Skeletal muscle tissue (tissue), 4 donors: Measurements from ENCODE around the gene GYPC. TPM values are rescaled to one million over a fixed set of nuclear protein-coding genes. Genes with fewer than 3 reads are reported as not detected.
A peak's percentile ranks its signal among the peaks of the same experiment; 100 is the strongest.
"Not testable (repeated sequence)": the region's sequence is repeated elsewhere in the genome, so short reads cannot be mapped to it uniquely, and the experiment has no call there.

Source experiments
- H3K27ac ChIP-seq: one replicate; pipeline ENCODE4 v1.7.0; 2013; ENCODE audit warnings: mild to moderate bottlenecking, low read depth, low read length, inconsistent platforms
- H3K27me3 ChIP-seq, 3 donors: one replicate each; pipeline ENCODE4 v1.7.0; 2013; ENCODE audit warnings: low read length in 3 of 3; ENCODE audit not compliant: control insufficient read depth in 3 of 3, insufficient read depth in 3 of 3
- H3K36me3 ChIP-seq, 3 donors: one replicate each; pipeline ENCODE4 v1.7.0; 2013; ENCODE audit warnings: low read length in 3 of 3; ENCODE audit not compliant: control insufficient read depth in 3 of 3, insufficient read depth in 3 of 3
- H3K4me1 ChIP-seq, 3 donors: one replicate each; pipeline ENCODE4 v1.7.0; 2013; ENCODE audit warnings: low read length in 3 of 3, mild to moderate bottlenecking in 3 of 3; ENCODE audit not compliant: control insufficient read depth in 3 of 3, insufficient read depth in 3 of 3
- H3K4me3 ChIP-seq, 3 donors: one replicate each; pipeline ENCODE4 v1.7.0; 2013; ENCODE audit warnings: low read length in 3 of 3
- H3K9ac ChIP-seq, 3 donors: one replicate each; pipeline ENCODE4 v1.7.0; 2013; ENCODE audit warnings: low read length in 3 of 3, mild to moderate bottlenecking in 3 of 3, moderate library complexity in 2 of 3, low read depth in 1 of 3
- H3K9me3 ChIP-seq, 3 donors: one replicate each; pipeline ENCODE4 v1.7.0; 2013; ENCODE audit warnings: low read length in 3 of 3; ENCODE audit not compliant: control insufficient read depth in 3 of 3
- total RNA-seq: library from RNA; depleted of rRNA; stranded (reverse); fragments of >200 nt; gene quantifications from one replicate; pipeline ENCODE4 v1.2.3, GENCODE V29; 2014
- donor health status: Osteomylitis.

GYPC gene
- total RNA-seq, 1 donor from 2014 or later, result 238 TPM

GRCh38 chr2:126688594-126688993, 32.6 kb downstream of the GYPC start:
- H3K4me3 ChIP-seq, H3K27ac ChIP-seq, H3K27me3 ChIP-seq, H3K9me3 ChIP-seq, H3K9ac ChIP-seq: not testable (repeated sequence)
- Histone ChIP-seq H3K4me1 (peaks cover 12 to 21% (median 20%) of the 10 kb centered on the region in 3 donors), H3K36me3 (peaks cover 14 to 31% (median 28%) of the 10 kb centered on the region in 3 donors)

DNA sequence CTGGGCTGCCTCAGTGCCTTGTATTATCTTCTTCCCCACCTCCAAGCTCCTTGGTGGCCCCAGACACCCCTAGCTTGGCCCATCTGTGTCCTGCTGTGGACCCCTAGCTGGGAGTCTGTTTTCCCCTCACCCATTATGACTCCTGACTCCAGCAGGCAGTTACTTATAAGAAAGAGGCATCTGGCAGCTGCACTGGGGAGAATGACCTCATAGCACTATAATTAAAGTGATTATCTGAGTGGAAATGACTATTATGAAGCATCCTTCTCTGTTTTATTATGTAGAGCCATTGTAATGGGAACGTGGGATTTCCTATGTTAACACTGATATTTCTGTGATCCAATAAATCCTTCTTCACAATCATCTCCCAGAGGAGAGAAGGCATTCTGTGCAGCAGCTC, 36.3 kb downstream of the GYPC start:
- not testable (repeated sequence) for H3K27ac ChIP-seq

DNA sequence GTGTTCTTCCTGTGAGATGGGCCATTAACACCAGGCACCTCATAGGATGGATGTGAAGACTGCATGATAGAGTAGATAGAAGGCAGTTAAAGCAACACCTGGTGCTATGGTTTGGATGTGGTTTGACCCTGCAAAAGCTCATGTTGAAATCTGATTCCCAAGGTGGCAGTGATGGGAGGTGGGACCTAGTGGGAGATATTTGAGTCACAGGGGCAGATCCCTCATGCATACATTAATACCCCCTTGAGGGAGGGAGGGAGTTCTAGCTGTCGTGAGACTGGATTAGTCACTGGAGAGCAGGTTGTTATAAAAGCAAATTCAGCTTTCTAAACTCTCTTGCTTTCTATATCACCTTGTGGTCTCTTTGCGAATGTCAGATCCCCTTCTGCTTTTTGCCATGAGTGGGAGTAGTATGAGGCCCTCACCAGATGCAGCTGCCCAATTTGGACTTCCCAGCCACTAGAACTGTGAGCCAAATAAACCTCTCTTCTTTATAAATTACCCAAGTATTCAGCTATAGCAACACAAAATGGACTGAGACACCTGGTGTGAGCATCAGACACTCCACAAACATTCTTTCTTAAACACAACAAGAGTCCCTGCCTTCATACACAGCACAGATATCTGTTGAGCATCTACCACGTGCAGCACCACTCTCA, 37.1 kb downstream of the GYPC start:
- not testable (repeated sequence) for H3K9ac ChIP-seq, H3K27ac ChIP-seq, H3K4me3 ChIP-seq, H3K9me3 ChIP-seq, H3K27me3 ChIP-seq
- Histone ChIP-seq H3K36me3 (peaks cover 27 to 50% (median 43%) of the 10 kb centered on the region in 3 donors), H3K4me1 (peaks cover 26 to 36% (median 29%) of the 10 kb centered on the region in 3 donors)

More for the DNA sequence above, 36.3 kb downstream of the GYPC start:
- peaks cover 22 to 34% (median 29%) of the 10 kb centered on the region in 3 donors for H3K4me1 ChIP-seq
- not testable (repeated sequence) for H3K27me3 ChIP-seq, H3K4me3 ChIP-seq, H3K9me3 ChIP-seq, H3K9ac ChIP-seq
- peaks cover 25 to 42% (median 39%) of the 10 kb centered on the region in 3 donors for H3K36me3 ChIP-seq

DNA sequence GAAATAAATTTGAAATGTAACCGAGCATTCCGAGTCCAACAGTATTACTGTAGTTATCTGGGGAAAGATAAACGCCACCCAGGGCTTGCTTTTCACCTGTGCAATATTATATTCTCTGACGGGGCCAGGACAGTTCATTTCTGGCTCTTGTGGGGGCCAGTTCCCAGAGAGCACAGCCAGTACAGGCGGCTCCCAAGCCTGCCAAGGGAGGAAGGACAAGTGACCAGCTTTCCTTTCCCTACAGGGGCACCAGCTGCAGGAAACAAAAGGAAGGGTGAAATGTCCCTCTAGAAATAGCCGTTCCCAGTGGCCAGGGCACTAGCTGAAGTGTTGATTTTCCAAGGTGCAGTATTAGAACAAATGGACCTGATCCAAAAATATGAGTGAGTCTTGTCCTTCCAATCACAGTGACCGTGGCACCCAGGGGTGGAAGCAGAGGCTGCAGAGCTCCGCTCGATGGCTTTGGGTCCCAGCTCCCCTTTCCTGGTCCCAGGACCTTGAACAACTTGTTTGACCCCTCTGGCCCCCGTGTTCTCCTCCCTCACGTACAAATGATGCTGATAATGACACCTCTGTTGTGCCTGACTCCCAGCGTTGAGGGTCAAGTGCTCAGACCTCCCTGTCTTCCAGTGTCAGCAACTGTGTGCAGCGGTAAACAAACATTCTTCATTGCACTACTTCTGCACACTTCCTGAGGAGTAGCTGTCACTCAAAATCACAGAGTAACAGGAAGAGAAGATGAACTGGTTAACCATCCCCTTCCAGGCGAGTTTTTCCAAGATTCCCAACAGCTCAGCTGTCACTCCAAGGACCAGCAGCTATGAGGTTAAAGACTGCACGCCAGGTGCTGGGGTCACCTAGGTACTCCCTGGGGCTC, 40.9 kb downstream of the GYPC start:
- Histone ChIP-seq H3K27ac (peak overlapping the region; percentile 46), H3K4me3 (no peak overlapping the region), H3K9ac (peak overlapping the region in 2 of 3 donors; percentile 41 to 46), H3K27me3 (no peaks in the 10 kb centered on the region), H3K36me3 (peaks cover 20 to 43% (median 25%) of the 10 kb centered on the region in 3 donors), H3K9me3 (no peaks in the 10 kb centered on the region), H3K4me1 (peaks cover 42 to 50% (median 48%) of the 10 kb centered on the region in 3 donors)

DNA sequence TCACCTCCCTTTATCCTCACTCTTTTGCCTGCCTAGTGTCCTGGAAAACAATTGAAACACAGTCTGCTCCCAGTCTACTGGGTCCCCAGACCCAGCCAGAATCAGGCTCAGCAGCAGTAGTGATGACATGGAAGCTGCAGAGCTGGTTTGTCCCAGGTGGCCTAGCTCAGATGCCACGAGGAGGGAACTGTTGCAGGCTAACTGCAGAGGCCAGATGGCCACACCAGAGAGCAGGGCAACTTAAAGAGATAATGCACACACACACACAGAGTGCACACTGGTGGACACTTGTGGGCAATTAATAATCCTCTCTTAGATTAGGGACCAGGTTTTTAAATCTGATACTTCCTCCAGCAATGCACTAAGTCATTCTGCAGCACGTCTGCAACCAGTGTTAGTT, 42.4 kb downstream of the GYPC start:
- Histone ChIP-seq H3K9ac (peak overlapping the region in 1 of 3 donors; percentile 26), H3K36me3 (peaks cover 19 to 41% (median 24%) of the 10 kb centered on the region in 3 donors), H3K9me3 (no peaks in the 10 kb centered on the region), H3K4me3 (no peak overlapping the region), H3K27me3 (no peaks in the 10 kb centered on the region), H3K4me1 (peaks cover 39 to 48% (median 42%) of the 10 kb centered on the region in 3 donors), H3K27ac (no peak overlapping the region)

GRCh38 chr2:126699018-126699417, 43.1 kb downstream of the GYPC start:
- peaks cover 13 to 34% (median 19%) of the 10 kb centered on the region in 3 donors for H3K36me3 ChIP-seq
- H3K9me3 ChIP-seq, result no peaks in the 10 kb centered on the region
- no peak overlapping the region for H3K9ac ChIP-seq
- H3K27me3 ChIP-seq, result no peaks in the 10 kb centered on the region
- no peak overlapping the region for H3K27ac ChIP-seq
- H3K4me3 ChIP-seq, result no peak overlapping the region
- peaks cover 42 to 49% (median 42%) of the 10 kb centered on the region in 3 donors for H3K4me1 ChIP-seq

- Histone ChIP-seq H3K27ac (no peak overlapping the region), H3K4me3 (no peak overlapping the region), H3K36me3 (peaks cover 11 to 29% (median 14%) of the 10 kb centered on the region in 3 donors), H3K9me3 (no peaks in the 10 kb centered on the region), H3K9ac (no peak overlapping the region), H3K27me3 (no peaks in the 10 kb centered on the region), H3K4me1 (peaks cover 42 to 52% (median 43%) of the 10 kb centered on the region in 3 donors)
These were observed 44.0 kb downstream of the GYPC start for GRCh38 chr2:126699716-126700581.

DNA sequence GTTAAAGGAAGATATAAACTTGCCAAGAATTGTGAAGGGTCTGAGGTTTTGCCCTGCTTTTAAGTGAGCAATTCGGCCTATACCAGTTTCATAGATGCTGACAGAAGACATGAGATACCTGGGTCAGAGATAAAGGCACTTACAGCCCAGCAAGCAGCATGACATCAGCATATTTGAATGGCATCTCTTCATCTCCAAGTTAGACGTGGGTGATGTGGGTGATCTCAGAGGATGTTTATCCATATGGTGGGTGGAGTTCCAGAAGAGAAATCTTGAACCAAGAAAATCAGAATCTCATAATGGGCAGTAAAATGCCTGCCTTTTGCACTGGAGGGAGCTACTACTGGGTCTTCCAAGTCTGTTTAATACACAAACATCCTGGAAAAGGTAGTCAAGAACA, 44.7 kb downstream of the GYPC start:
- Histone ChIP-seq H3K27ac (no peak overlapping the region), H3K9ac (no peak overlapping the region), H3K4me1 (peaks cover 41 to 52% (median 43%) of the 10 kb centered on the region in 3 donors), H3K9me3 (no peaks in the 10 kb centered on the region), H3K36me3 (peaks cover 9 to 22% (median 10%) of the 10 kb centered on the region in 3 donors), H3K4me3 (no peak overlapping the region), H3K27me3 (no peaks in the 10 kb centered on the region)

GRCh38 chr2:126703311-126703710, 47.4 kb downstream of the GYPC start:
- no peak overlapping the region for H3K27ac ChIP-seq
- peaks cover 15 to 28% (median 19%) of the 10 kb centered on the region in 3 donors for H3K4me1 ChIP-seq
- H3K36me3 ChIP-seq, result peaks cover 0 to 1% (median 0%) of the 10 kb centered on the region in 3 donors
- no peaks in the 10 kb centered on the region for H3K27me3 ChIP-seq
- no peak overlapping the region for H3K9ac ChIP-seq
- no peaks in the 10 kb centered on the region for H3K9me3 ChIP-seq
- no peak overlapping the region for H3K4me3 ChIP-seq
